Neutrophil (primary cell): Measurements from ENCODE around the gene RUFY4.

ENCODE experiments used
- H3K27ac ChIP-seq: fragments of 200-600 bp; sonication (generic); 2 replicates; pipeline ENCODE4 v1.5.1; 2016; ENCODE audit warnings: mild to moderate bottlenecking, moderate library complexity
- H3K27me3 ChIP-seq: fragments of 200-600 bp; sonication (generic); 2 replicates; pipeline ENCODE4 v1.6.0; 2016; ENCODE audit warnings: mild to moderate bottlenecking
- H3K36me3 ChIP-seq: fragments of 200-600 bp; sonication (generic); 2 replicates; pipeline ENCODE4 v1.5.1; 2017
- H3K4me1 ChIP-seq, 2 experiments: fragments of 200-600 bp in 1 of 2; sonication (generic) in 1 of 2; 1 replicate in 1 of 2; 2 replicates in 1 of 2; pipeline versions ENCODE4 v1.5.1 to v1.6.1; 2013 to 2016; ENCODE audit warnings: low read depth in 1 of 2, low read length in 1 of 2, mild to moderate bottlenecking in 1 of 2, moderate library complexity in 1 of 2; ENCODE audit not compliant: control insufficient read depth in 1 of 2, insufficient read depth in 1 of 2
- H3K4me3 ChIP-seq, 2 experiments: fragments of 200-600 bp in 1 of 2; sonication (generic) in 1 of 2; 1 replicate in 1 of 2; 2 replicates in 1 of 2; pipeline ENCODE4 v1.5.1; 2013 to 2016; ENCODE audit warnings: low read depth in 1 of 2, low read length in 1 of 2, mild to moderate bottlenecking in 1 of 2, moderate library complexity in 1 of 2
- H3K9me3 ChIP-seq: fragments of 200-600 bp; sonication (generic); 2 replicates; pipeline ENCODE4 v1.5.1; 2016
- CTCF ChIP-seq: fragments of 200-600 bp; sonication (generic); IDR thresholded peaks from 2 replicates; pipeline ENCODE4 v1.5.1; 2016; ENCODE audit warnings: antibody characterized with exemption

Gene RUFY4

DNA sequence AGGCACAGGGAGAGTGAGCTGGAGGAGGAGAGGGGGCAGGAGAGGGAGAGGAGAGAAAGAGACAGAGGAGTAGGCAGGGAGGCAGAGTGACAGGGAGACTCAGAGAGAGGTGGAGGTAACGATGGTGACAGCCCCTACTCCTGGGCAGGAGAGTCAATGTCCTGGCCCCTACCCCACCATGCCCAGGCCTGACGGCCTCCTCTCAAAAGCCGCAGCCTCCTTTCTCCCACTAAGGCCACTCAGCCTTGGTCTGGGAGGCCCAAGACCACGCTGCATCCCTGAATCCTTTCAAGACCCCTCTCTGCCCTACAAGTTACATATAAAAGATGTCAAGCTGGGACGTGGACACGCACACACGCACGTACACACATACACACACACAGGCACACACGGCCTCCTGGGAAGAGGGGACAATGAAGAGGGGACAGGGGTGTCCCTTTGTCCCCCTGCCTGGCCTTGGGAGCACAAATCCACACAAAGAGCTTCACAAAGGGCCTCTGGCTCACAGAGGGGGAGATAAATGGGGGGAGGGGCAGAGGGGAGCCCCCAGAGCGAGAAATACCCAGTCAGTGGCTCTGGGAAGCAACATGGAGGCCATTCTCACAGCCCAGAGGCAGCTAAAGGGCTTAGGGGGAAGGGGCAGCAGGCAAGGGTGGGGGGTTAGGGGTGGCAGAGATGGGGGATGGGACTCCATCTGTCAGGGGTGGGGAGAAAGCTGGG lies 46.8 kb upstream of the RUFY4 start:
- Histone ChIP-seq H3K27me3 (no peaks in the 10 kb centered on the region), H3K4me3 (no peak overlapping the region), H3K9me3 (no peaks in the 10 kb centered on the region), H3K27ac (no peak overlapping the region), H3K36me3 (no peaks in the 10 kb centered on the region), H3K4me1 (peaks cover 10 to 14% of the 10 kb centered on the region in 2 experiments)
- TF ChIP-seq CTCF: no peak

GRCh38 chr2:218022851-218023530 lies 46.1 kb upstream of the RUFY4 start:
- H3K27me3 ChIP-seq: no peaks in the 10 kb centered on the region
- no peak overlapping the region for H3K4me3 ChIP-seq
- no peaks in the 10 kb centered on the region for H3K9me3 ChIP-seq
- no peaks in the 10 kb centered on the region for H3K36me3 ChIP-seq
- H3K27ac ChIP-seq: no peak overlapping the region
- H3K4me1 ChIP-seq: peaks cover 10 to 13% of the 10 kb centered on the region in 2 experiments
- TF ChIP-seq CTCF: no peak

- no peak for TF ChIP-seq CTCF
- Histone ChIP-seq H3K4me3 (no peak overlapping the region), H3K27ac (no peak overlapping the region), H3K36me3 (no peaks in the 10 kb centered on the region), H3K4me1 (peaks cover 8 to 10% of the 10 kb centered on the region in 2 experiments), H3K27me3 (no peaks in the 10 kb centered on the region), H3K9me3 (no peaks in the 10 kb centered on the region)
These were observed 45.4 kb upstream of the RUFY4 start for GRCh38 chr2:218023636-218024035.

DNA sequence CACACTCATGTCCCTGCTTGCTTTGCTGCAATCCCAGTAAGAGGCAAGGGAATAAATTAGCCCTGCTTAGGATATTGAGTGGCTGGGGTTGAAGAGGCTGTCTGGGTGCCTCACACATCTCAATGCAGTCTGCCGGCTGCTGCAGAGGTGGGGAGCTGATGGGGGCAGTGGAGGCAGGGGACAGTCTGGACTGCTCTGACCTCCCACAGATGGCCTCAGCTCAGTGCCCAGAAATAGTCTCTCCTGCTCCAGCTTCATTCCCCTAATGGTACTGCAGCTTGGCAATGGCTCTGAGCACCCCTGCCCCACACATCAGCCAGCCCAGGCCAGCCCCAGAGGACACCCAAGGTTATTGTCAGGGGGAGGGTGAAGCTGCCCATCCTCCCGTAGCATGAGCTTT lies 44.7 kb upstream of the RUFY4 start:
- H3K27me3 ChIP-seq: no peaks in the 10 kb centered on the region
- H3K4me3 ChIP-seq: no peak overlapping the region
- H3K36me3 ChIP-seq: no peaks in the 10 kb centered on the region
- peaks cover 8 to 9% of the 10 kb centered on the region in 2 experiments for H3K4me1 ChIP-seq
- TF ChIP-seq CTCF: no peak
- H3K27ac ChIP-seq: no peak overlapping the region
- no peaks in the 10 kb centered on the region for H3K9me3 ChIP-seq

- peaks cover 4 to 6% of the 10 kb centered on the region in 2 experiments for H3K4me1 ChIP-seq
- H3K9me3 ChIP-seq: no peaks in the 10 kb centered on the region
- no peaks in the 10 kb centered on the region for H3K27me3 ChIP-seq
- no peak overlapping the region for H3K27ac ChIP-seq
- no peaks in the 10 kb centered on the region for H3K36me3 ChIP-seq
- no peak overlapping the region for H3K4me3 ChIP-seq
- TF ChIP-seq CTCF: no peak
These were observed 44.2 kb upstream of the RUFY4 start for GRCh38 chr2:218024871-218025270.
